Measurements from ENCODE around the gene TLL2. TPM values are rescaled to one million over a fixed set of nuclear protein-coding genes. Genes with fewer than 3 reads are reported as not detected.

Gene TLL2
- total and polyA plus RNA-seq, 2 experiments from 2014 or later: 2.6 to 3.0 TPM

- TF ChIP-seq REST (IDR thresholded peaks at IDR 0.05; ENCODE audit: unreplicated experiment): no peak
Measured at GRCh38 chr10:96494694-96495093, 19.0 kb downstream of the TLL2 start (continued).

GRCh38 chr10:96493871-96494525, 19.7 kb downstream of the TLL2 start:
- no peak overlapping the region for H3K27ac Mint-ChIP-seq

More at GRCh38 chr10:96493871-96494525, 19.7 kb downstream of the TLL2 start:
- H3F3A ChIP-seq (replicated peaks; ENCODE audit: low read depth): no peaks in the 10 kb centered on the region
- no peak for DNase-seq (ENCODE audit: low spot score)
- no peaks in the 10 kb centered on the region for H3K36me3 Mint-ChIP-seq (ENCODE audit: low read depth)
- H3K4me1 ChIP-seq (ENCODE audit: insufficient read depth): no peaks in the 10 kb centered on the region
- no peaks in the 10 kb centered on the region for H3K9me3 Mint-ChIP-seq
- no peak overlapping the region for H3K4me2 ChIP-seq
- no peak overlapping the region for H3K4me3 ChIP-seq
- no peaks in the 10 kb centered on the region for H3K79me2 ChIP-seq (replicated peaks; ENCODE audit: insufficient read depth)
- H4K20me1 ChIP-seq (replicated peaks; ENCODE audit: insufficient read depth): no peaks in the 10 kb centered on the region
- no peaks in the 10 kb centered on the region for H3K36me3 ChIP-seq (ENCODE audit: insufficient read depth)
- no peaks in the 10 kb centered on the region for H3K27me3 ChIP-seq (ENCODE audit: insufficient read depth)
- no peak overlapping the region for H3K27ac ChIP-seq (ENCODE audit: low read depth)
- TF ChIP-seq CREB1 (CRISPR knock-in tag; IDR thresholded peaks at IDR 0.05; ENCODE audit: low read depth) (no peak), ZNF462 (CRISPR knock-in tag; IDR thresholded peaks at IDR 0.05) (no peak)
- H2AFZ ChIP-seq: no peak overlapping the region
- H3K9me2 ChIP-seq (ENCODE audit: insufficient read depth): no peaks in the 10 kb centered on the region; the same call in 1 of the 2 replicates
- H3K4me3 Mint-ChIP-seq: no peak overlapping the region
- peaks cover 10% of the 10 kb centered on the region for H3K4me1 Mint-ChIP-seq
- peaks cover 6% of the 10 kb centered on the region for H3K27me3 Mint-ChIP-seq (ENCODE audit: insufficient read depth, low read depth, poor library complexity)
- ATAC-seq: no peak
